GM19043 (cell line): ENCODE data around the gene NINJ1.

Experiments used
- ATAC-seq: cut with Tn5 transposase; IDR thresholded peaks from one replicate; pipeline ENCODE4 v1.9.1; 2021; ENCODE audit warnings: low read depth; ENCODE audit not compliant: unreplicated experiment

NINJ1 gene

GRCh38 chr9:93134015-93134739, at the start of gene NINJ1:
Gene NINJ1 (minus strand): TSS chr9:93134251. CDS start chr9:93134217, 34 bp downstream.
- ATAC-seq, result peak; percentile 80

GRCh38 chr9:93183131-93183662, 49.1 kb upstream of the NINJ1 start:
- no peak for ATAC-seq

- ATAC-seq, result no peak
Observed at GRCh38 chr9:93182572-93182971, 48.5 kb upstream of the NINJ1 start.

- no peak for ATAC-seq
Observed at GRCh38 chr9:93181672-93182435, 47.8 kb upstream of the NINJ1 start.

- no peak for ATAC-seq
Observed at GRCh38 chr9:93180938-93181337, 46.9 kb upstream of the NINJ1 start.

GRCh38 chr9:93178851-93179786, 45.1 kb upstream of the NINJ1 start:
- ATAC-seq, result no peak

- ATAC-seq, result no peak
Observed at GRCh38 chr9:93177676-93178075, 43.6 kb upstream of the NINJ1 start.

GRCh38 chr9:93174976-93175375, 40.9 kb upstream of the NINJ1 start:
- ATAC-seq, result no peak

GRCh38 chr9:93173365-93174051, 39.5 kb upstream of the NINJ1 start:
- no peak for ATAC-seq

- ATAC-seq, result no peak
Observed at GRCh38 chr9:93172666-93173364, 38.8 kb upstream of the NINJ1 start.

GRCh38 chr9:93171261-93171990, 37.4 kb upstream of the NINJ1 start:
- no peak for ATAC-seq

- no peak for ATAC-seq
Observed at GRCh38 chr9:93170571-93170970, 36.5 kb upstream of the NINJ1 start.

- no peak for ATAC-seq
Observed at GRCh38 chr9:93169444-93169843, 35.4 kb upstream of the NINJ1 start.

- no peak for ATAC-seq
Observed at GRCh38 chr9:93168581-93168980, 34.5 kb upstream of the NINJ1 start.

GRCh38 chr9:93167838-93168237, 33.8 kb upstream of the NINJ1 start:
- no peak for ATAC-seq

GRCh38 chr9:93167185-93167584, 33.1 kb upstream of the NINJ1 start:
- no peak for ATAC-seq

- ATAC-seq, result no peak
Observed at GRCh38 chr9:93166699-93167098, 32.6 kb upstream of the NINJ1 start.

- ATAC-seq, result no peak
Observed at GRCh38 chr9:93164085-93164484, 30.0 kb upstream of the NINJ1 start.
